Activated CD8-positive, alpha-beta memory T cell treated with anti-CD3 and anti-CD28 coated beads, Interleukin-2, amount 50 U/mL, for 1 hour (primary cell): ENCODE results near the gene BOLA1.
"Not testable (repeated sequence)": the region's sequence is repeated elsewhere in the genome, so short reads cannot be mapped to it uniquely, and the experiment has no call there.

ENCODE experiments used
- DNase-seq: peaks from one replicate; pipeline ENCODE4 v3.0.0-alpha.2; 2020; ENCODE audit errors: extremely low read depth

BOLA1 gene

DNA sequence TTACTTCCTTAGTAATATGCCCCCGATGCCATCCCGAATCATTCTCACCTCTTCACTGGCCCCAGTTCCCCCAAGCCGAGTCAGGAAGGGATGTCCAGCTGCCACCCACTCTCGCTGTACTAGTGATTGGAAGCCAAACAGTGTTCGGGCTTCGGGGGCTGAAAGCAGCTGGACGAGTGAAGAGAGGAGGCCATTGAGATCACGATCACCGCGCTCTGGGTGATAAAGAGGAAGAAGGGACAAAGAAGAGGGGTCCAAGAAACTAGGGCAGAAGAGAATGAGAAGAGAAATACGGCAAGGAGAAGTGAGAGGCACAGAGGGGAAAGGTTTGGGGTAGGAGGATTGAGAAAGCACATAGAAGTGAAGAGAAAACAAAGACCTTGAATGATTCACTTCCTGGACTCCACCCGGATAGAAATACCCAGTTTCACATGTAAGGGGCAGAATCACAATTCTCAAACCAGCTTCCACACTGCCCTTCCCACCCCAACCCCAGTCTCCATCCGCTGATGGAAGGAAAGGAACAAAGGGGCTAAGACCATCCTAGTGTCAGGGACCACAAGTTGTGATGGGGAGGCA lies 31.9 kb downstream of the BOLA1 start:
- no peak for DNase-seq

GRCh38 chr1:149932474-149932873 lies 33.1 kb downstream of the BOLA1 start:
- no peak for DNase-seq

GRCh38 chr1:149933208-149933607 lies 33.8 kb downstream of the BOLA1 start:
- no peak for DNase-seq

DNA sequence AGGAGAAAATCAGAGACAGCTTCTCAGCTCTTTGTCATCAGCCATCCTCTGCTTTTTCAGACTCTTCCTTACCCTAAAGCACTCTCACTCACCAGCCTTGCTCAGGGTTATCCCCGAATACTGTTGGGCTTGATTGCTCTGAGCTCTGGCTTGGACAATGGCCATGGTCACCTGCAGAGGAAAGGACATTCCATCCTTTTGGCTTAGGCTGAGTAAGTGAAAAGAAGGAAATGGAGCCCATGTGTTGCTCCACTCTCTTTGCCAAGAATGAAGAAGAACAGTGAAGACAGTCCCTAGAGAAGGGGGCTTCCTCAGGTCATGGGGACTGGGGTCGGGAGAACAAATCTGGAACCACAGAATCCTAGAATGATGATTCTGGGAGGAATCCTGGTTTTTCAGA lies 35.0 kb downstream of the BOLA1 start:
- DNase-seq, result no peak

DNA sequence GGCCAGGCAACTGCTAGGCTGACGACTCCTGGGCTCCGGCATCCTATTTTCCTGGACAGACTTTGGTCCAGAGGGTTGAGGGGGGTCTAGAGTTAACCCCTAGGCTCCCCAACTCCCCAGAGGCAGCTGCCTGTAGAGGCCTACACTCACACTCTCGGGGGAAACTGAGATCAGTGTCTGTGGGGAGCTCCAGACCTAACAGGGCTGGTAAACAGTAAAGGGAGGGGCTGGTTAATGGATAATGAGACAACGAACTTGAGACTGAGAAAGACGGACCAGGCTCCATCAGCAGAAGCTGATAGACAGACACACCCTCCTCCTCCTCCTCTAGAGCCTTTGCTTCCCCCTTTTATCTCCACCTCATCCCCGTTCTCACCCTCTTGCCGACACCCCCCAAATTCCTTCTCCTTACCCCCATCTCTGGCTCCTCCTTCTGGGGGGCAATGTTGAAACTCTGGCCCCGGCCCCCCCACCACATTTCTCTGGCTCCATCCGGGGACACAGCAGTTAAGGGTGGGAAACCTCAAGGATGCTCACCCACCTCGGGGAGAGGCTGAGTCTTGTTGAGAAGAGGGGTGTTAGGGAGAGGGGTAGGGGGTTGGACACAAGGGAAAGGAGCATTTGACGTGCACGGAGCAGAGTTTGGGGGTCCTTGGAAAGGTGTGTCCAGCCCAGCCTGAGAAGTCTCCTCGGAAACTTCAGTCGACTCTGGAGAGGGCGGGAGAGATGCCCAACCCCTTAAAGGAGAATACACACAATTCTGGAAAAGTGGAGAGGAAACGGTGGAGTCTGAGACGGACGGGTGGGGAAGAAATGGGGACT lies 37.0 kb downstream of the BOLA1 start, which contains the start of gene MTMR11:
TSS of gene MTMR11 (minus strand) at position 710 of the 822 bp plus-strand sequence. CDS start at position 478, 232 bp downstream.
- no peak for DNase-seq

- DNase-seq, result no peak
Measured at GRCh38 chr1:149936992-149937705, 37.8 kb downstream of the BOLA1 start.

GRCh38 chr1:149937759-149938158 lies 38.4 kb downstream of the BOLA1 start:
- DNase-seq, result no peak

DNA sequence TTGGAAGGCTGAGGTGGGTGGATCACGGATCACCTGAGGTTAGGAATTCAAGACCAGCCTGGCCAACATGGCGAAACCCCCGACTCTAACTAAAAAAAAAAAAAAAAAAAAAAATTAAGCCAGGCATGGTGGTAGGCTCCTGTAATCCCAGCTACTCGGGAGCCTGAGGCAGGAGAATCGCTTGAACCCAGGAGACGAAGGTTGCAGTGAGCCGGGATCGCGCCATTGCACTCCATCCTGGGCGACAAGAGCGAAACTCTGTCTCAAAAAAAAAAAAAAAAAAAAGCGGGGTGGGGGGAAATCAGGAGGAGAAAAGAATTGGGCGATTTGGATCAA lies 39.3 kb downstream of the BOLA1 start:
- not testable (repeated sequence) for DNase-seq

DNA sequence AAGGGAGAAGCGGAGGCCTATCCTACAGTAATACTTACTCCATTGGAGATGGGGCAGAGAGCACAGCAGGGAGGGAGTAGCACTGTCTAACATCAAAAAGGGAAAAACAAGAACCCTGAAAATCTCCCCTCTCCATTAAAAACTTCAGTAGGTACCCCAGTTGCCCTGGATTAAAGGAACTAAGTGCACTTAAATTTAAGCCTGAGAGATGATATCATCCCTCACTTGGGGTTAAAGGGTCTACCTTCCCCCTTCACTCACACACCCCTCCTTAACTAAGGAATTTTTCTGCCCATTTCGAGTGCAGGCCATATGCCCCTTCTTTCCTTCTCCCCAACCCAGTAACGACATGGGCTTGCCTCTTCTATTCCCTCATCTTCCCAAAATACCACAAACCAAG lies 41.1 kb downstream of the BOLA1 start:
- no peak for DNase-seq

DNA sequence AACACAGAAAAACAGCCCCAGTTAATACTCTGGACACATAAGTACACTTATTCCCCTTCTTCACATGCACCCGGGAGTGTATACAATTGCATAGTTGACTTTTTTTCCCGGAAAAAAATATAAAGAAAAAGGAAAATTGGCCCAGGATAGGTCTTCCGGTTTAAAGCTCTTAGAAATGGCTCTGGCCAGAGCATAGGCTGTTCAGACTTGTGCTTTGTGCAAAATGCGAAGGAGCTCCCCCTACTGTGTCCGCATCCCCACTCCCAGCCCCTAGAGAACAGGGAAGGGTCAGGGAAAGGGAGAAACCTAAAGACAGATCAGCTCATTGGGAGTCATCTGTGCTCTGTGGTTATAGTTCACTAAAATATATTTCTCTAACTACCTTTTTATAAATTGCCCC lies 42.8 kb downstream of the BOLA1 start:
- DNase-seq, result no peak

- DNase-seq, result no peak
Measured at GRCh38 chr1:149942885-149943284, 43.5 kb downstream of the BOLA1 start.

DNA sequence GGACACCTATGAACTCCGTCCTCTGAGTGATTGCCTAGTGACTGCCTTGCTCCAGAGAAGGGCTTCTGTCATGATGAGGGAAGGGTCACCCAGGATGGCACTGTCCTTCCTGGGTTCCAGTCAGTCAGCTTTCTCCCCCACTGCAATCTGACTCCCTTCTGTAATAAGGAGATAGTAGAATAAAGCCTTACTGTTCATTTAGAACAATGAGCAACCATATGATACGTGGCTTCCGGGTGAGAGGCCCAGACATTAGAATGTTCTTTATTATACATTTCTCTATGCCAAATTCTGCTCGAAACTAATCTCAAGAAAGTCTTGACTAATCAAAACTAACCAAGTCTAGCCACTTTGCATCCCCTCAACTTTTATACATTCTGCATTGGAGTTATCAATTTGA lies 45.8 kb downstream of the BOLA1 start:
- no peak for DNase-seq

GRCh38 chr1:149949911-149950310 lies 50.5 kb downstream of the BOLA1 start:
- DNase-seq, result no peak
